CD4-positive, alpha-beta T cell treated with Interferon gamma for 1 hour (primary cell): ENCODE results near the gene PXDC1.
"Not testable (repeated sequence)": the region's sequence is repeated elsewhere in the genome, so short reads cannot be mapped to it uniquely, and the experiment has no call there.

ENCODE experiments used
- DNase-seq: peaks from one replicate; pipeline ENCODE4 v3.0.0-alpha.2; 2020

The PXDC1 gene

GRCh38 chr6:3782876-3783832 is 31.6 kb upstream of the PXDC1 start:
- no peak for DNase-seq

- DNase-seq, result no peak
Observed at GRCh38 chr6:3781504-3781903, 30.0 kb upstream of the PXDC1 start.

GRCh38 chr6:3779574-3779849 is 28.0 kb upstream of the PXDC1 start:
- no peak for DNase-seq

GRCh38 chr6:3778701-3779573 is 27.4 kb upstream of the PXDC1 start:
- no peak for DNase-seq

GRCh38 chr6:3777730-3778461 is 26.4 kb upstream of the PXDC1 start:
- DNase-seq, result no peak

GRCh38 chr6:3776881-3777507 is 25.5 kb upstream of the PXDC1 start:
- no peak for DNase-seq

GRCh38 chr6:3775847-3776246 is 24.3 kb upstream of the PXDC1 start:
- DNase-seq, result no peak

GRCh38 chr6:3775386-3775785 is 23.9 kb upstream of the PXDC1 start:
- DNase-seq, result no peak

- no peak for DNase-seq
Observed at GRCh38 chr6:3773678-3774298, 22.3 kb upstream of the PXDC1 start.

GRCh38 chr6:3772127-3772999 is 20.9 kb upstream of the PXDC1 start:
- not testable (repeated sequence) for DNase-seq

- DNase-seq, result no peak
Observed at GRCh38 chr6:3771407-3772011, 20.0 kb upstream of the PXDC1 start.

GRCh38 chr6:3770023-3770720 is 18.7 kb upstream of the PXDC1 start:
- no peak for DNase-seq

- no peak for DNase-seq
Observed at GRCh38 chr6:3769610-3770009, 18.1 kb upstream of the PXDC1 start.

GRCh38 chr6:3768502-3768901 is 17.0 kb upstream of the PXDC1 start:
- no peak for DNase-seq

- not testable (repeated sequence) for DNase-seq
Observed at GRCh38 chr6:3767483-3767882, 16.0 kb upstream of the PXDC1 start.

GRCh38 chr6:3766214-3766613 is 14.7 kb upstream of the PXDC1 start:
- no peak for DNase-seq

GRCh38 chr6:3765415-3765814 is 13.9 kb upstream of the PXDC1 start:
- no peak for DNase-seq

- DNase-seq, result no peak
Observed at GRCh38 chr6:3764516-3765335, 13.2 kb upstream of the PXDC1 start.

GRCh38 chr6:3762852-3763251 is 11.3 kb upstream of the PXDC1 start:
- DNase-seq, result no peak
